Gastrocnemius medialis (tissue), 4 donors: ENCODE measurements around the gene CCDC40. TPM values are rescaled to one million over a fixed set of nuclear protein-coding genes. Genes with fewer than 3 reads are reported as not detected.

Experiments
- ATAC-seq, 2 donors: fragments of 150-250 bp; one replicate each; pipeline ENCODE4 v1.9.1; 2016
- DNase-seq, 2 donors: peaks; one replicate each; pipeline ENCODE4 v3.0.0-alpha.2; 2019
- H3K27ac ChIP-seq, 4 donors: fragments of 200-600 bp; sonication (generic); 1 replicate in 1 of 4; 2 replicates in 3 of 4; pipeline ENCODE4 v1.5.1; 2016 to 2018; ENCODE audit warnings: mild to moderate bottlenecking in 2 of 4, moderate library complexity in 1 of 4
- H3K27me3 ChIP-seq, 3 donors: fragments of 200-600 bp; sonication (generic) in 2 of 3; 1 replicate in 1 of 3; 2 replicates in 2 of 3; pipeline versions ENCODE4 v1.5.1 to v1.6.0; 2016 to 2019; ENCODE audit warnings: mild to moderate bottlenecking in 1 of 3, moderate library complexity in 1 of 3
- H3K36me3 ChIP-seq, 2 donors: fragments of 200-600 bp; sonication (generic) in 1 of 2; one replicate each; pipeline ENCODE4 v1.5.1; 2017 to 2018
- H3K4me1 ChIP-seq, 2 donors: fragments of 200-600 bp; sonication (generic) in 1 of 2; one replicate each; pipeline ENCODE4 v1.5.1; 2016 to 2017; ENCODE audit warnings: mild to moderate bottlenecking in 2 of 2
- H3K4me3 ChIP-seq, 4 donors: fragments of 200-600 bp; sonication (generic) in 3 of 4; 1 replicate in 1 of 4; 2 replicates in 3 of 4; pipeline ENCODE4 v1.5.1; 2016 to 2019; ENCODE audit warnings: mild to moderate bottlenecking in 2 of 4
- H3K9me3 ChIP-seq, 3 donors: fragments of 200-600 bp; sonication (generic) in 2 of 3; 1 replicate in 1 of 3; 2 replicates in 2 of 3; pipeline ENCODE4 v1.5.1; 2016 to 2019
- POLR2A ChIP-seq, 2 donors: fragments of 450-650 bp; IDR thresholded peaks; one replicate each; pipeline ENCODE4 v1.6.1; 2017; ENCODE audit warnings: antibody characterized with exemption in 2 of 2, mild to moderate bottlenecking in 2 of 2, moderate library complexity in 2 of 2
- in situ Hi-C, 4 donors: fragments of 200-750 bp; cut with MboI; loops; one replicate each; pipeline versions ENCODE4 v1.15.0 to v1.8.0; 2017; ENCODE audit warnings: low sequenced_read_pairs in 4 of 4
- intact Hi-C: fragments of 100-400 bp; cut with DNase I; formaldehyde crosslinking; loops from one replicate; pipeline ENCODE4 v1.15.1; 2023; ENCODE audit warnings: low total_unique reads
- total RNA-seq, 4 donors: library from RNA; depleted of rRNA; stranded (reverse); fragments of >200 nt; gene quantifications; one replicate each; pipeline versions ENCODE4 v1.1.0 to v1.2.3, GENCODE V29; 2016
- TF ChIP-seq, protein P1 (sequence below), 5 experiments: fragments of 450-650 bp in 3 of 5; fragments of 200-600 bp in 2 of 5; sonication (generic) in 2 of 5; IDR thresholded peaks in 4 of 5; conservative IDR thresholded peaks in 1 of 5; 1 replicate in 4 of 5; 2 replicates in 1 of 5; pipeline ENCODE4 v1.5.1; 2016 to 2019; ENCODE audit warnings: antibody characterized with exemption in 5 of 5, mild to moderate bottlenecking in 3 of 5, moderate library complexity in 3 of 5

Gene CCDC40
- total RNA-seq, 4 donors from 2014 or later: 0.18 to 2.1 (median 1.1) TPM

DNA sequence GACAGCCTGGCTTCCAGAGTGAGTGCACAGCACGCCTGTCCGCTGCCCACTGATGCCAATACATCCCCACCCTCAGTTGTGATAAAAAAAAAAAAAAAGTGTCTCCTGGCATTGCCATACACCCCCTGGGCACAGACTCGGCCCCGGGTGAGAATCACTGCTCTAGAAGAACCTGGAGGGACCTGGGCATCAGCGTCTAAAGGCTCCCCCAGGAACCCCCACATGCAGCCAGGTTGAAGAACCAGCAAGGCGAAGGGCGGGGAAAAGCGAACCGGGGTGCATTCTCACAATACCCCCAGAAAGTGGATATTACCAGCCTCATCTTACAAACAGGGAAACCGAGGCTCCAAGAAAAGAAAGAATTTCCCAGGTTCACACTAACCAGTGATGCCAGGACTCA, 28.5 kb upstream of the CCDC40 start:
- in situ Hi-C loops: no loop called here
- DNase-seq (no peak), ATAC-seq (no peak)
- no peak for TF ChIP-seq POLR2A (IDR thresholded peaks at IDR 0.05)
- TF ChIP-seq, protein P1, sequence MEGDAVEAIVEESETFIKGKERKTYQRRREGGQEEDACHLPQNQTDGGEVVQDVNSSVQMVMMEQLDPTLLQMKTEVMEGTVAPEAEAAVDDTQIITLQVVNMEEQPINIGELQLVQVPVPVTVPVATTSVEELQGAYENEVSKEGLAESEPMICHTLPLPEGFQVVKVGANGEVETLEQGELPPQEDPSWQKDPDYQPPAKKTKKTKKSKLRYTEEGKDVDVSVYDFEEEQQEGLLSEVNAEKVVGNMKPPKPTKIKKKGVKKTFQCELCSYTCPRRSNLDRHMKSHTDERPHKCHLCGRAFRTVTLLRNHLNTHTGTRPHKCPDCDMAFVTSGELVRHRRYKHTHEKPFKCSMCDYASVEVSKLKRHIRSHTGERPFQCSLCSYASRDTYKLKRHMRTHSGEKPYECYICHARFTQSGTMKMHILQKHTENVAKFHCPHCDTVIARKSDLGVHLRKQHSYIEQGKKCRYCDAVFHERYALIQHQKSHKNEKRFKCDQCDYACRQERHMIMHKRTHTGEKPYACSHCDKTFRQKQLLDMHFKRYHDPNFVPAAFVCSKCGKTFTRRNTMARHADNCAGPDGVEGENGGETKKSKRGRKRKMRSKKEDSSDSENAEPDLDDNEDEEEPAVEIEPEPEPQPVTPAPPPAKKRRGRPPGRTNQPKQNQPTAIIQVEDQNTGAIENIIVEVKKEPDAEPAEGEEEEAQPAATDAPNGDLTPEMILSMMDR (IDR thresholded peaks at IDR 0.05 in 4 of 5, conservative IDR thresholded peaks at IDR 0.05 in 1 of 5): no peak
- Histone ChIP-seq H3K4me1 (peaks cover 0 to 3% of the 10 kb centered on the region in 2 donors), H3K27me3 (no peaks in the 10 kb centered on the region), H3K36me3 (no peaks in the 10 kb centered on the region), H3K27ac (no peak overlapping the region), H3K9me3 (no peaks in the 10 kb centered on the region), H3K4me3 (no peak overlapping the region)
- intact Hi-C loops: loop anchor here (1.0 to 10.0 kb wide), 5 partner anchors 21 to 257 kb away; partner anchors contain the start of genes EIF4A3, RNF213 and TBC1D16

DNA sequence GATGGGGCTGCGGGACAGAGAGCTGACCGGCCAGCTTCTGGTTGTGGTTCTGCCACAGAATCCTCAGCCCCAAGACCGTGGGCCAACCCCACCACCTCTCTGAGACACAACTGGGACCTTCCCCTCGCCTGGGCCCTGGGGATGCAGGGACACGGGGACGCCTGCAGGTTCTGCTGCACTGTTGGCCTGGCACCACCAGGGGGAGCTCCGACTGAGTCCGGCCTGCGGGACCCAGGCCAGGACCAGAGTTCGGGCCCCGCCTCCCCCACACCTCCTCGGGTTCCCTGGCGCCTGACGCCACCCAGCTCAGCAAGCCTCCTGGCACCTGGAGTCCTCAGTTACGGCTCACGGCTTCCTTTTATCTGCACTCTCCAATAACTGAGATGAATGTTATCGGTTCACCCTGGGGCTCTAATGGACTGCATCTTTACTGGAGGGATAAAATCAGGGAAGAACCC, 28.0 kb upstream of the CCDC40 start:
- in situ Hi-C loops (no loop called here), intact Hi-C loops (loop anchor here (1.0 to 10.0 kb wide), 5 partner anchors 20 to 256 kb away; partner anchors contain the start of genes EIF4A3, RNF213 and TBC1D16)
- DNase-seq (peak; percentile 53 to 75), ATAC-seq (peak; percentile 73 to 84)
- no peak for TF ChIP-seq POLR2A (IDR thresholded peaks at IDR 0.05)
- TF ChIP-seq, protein P1 (IDR thresholded peaks at IDR 0.05 in 4 of 5, conservative IDR thresholded peaks at IDR 0.05 in 1 of 5): peak; percentile 78 to 95 (median 90)
- no peaks in the 10 kb centered on the region for H3K9me3 ChIP-seq
- no peaks in the 10 kb centered on the region for H3K36me3 ChIP-seq
- peaks cover 0 to 3% of the 10 kb centered on the region in 2 donors for H3K4me1 ChIP-seq
- no peak overlapping the region for H3K4me3 ChIP-seq
- H3K27ac ChIP-seq: peak overlapping the region in 2 of 4 donors; percentile 14 to 35
- no peaks in the 10 kb centered on the region for H3K27me3 ChIP-seq

DNA sequence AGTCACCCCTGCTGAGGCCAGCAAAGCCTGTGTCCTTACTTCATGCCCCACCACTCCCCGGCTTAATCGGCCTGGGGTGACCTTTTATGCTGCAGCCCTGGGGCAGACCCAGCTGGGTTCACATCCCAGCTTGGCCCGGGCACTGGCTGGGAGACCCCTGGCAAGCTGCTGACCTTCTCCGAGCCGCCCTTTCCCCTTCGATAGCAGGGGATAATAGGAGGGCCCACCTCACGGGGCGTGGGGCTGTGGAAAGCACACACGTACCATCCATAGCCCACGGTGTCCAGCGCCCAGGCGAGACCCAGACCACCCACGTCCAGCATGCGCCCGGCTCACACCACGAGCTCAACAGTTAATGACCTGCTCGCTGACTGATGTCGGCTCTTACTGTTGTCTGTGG, 27.6 kb upstream of the CCDC40 start:
- Histone ChIP-seq H3K4me3 (no peak overlapping the region), H3K9me3 (no peaks in the 10 kb centered on the region), H3K4me1 (peaks cover 0 to 3% of the 10 kb centered on the region in 2 donors), H3K36me3 (no peaks in the 10 kb centered on the region), H3K27ac (peak overlapping the region in 2 of 4 donors; percentile 14 to 35), H3K27me3 (no peaks in the 10 kb centered on the region)
- TF ChIP-seq POLR2A (IDR thresholded peaks at IDR 0.05): no peak
- TF ChIP-seq, protein P1 (IDR thresholded peaks at IDR 0.05 in 4 of 5, conservative IDR thresholded peaks at IDR 0.05 in 1 of 5): no peak
- intact Hi-C loops: loop anchor here (1.0 to 10.0 kb wide), 5 partner anchors 20 to 256 kb away; partner anchors contain the start of genes EIF4A3, RNF213 and TBC1D16
- in situ Hi-C loops: no loop called here
- DNase-seq (no peak), ATAC-seq (no peak)

DNA sequence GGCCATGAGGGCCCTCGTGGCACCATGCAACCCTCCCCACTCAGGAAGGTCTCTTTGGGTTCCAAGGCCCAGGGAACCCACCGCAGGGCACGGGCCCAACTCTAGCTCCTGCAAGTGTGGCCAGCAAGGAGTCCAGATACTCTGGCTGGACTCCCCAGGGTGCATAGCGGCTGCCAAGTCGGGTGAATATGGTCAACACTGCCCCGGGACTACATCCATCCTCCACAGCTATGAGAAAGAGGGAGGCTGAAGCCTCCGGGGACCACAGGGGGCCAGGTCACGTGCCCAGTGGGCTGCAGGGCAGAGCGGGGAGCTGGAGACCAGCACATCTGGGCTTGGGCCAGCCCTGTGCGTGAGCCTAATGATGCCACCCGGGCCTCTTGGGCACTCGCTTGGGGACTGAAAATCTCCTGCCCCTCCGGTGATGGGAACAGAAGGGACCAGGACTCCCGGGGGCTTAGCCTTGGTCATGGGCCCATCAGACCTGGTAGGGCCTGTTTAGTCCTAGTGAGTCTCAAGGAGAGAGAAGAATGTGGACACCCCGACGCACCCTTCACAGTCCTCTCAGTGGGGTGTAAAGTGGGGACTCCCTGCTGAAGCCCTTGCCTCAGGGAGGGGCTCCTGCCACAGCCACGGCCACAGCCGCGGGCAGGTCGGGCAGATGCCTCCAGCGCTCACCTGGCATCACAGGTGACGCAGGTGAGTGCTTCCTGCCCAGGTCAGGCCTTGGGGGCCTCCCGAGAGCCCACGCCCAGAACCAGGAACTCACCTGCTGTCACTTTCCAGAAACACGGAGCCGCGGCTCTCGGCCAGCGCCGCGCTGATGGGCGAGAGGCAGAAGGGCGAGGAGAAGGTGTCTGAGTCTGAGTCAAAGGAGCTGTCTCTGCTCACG, 26.8 kb upstream of the CCDC40 start:
- no peak for ATAC-seq
- H3K9me3 ChIP-seq: no peaks in the 10 kb centered on the region
- DNase-seq: no peak
- peaks cover 0 to 3% of the 10 kb centered on the region in 2 donors for H3K4me1 ChIP-seq
- H3K27ac ChIP-seq: no peak overlapping the region
- H3K4me3 ChIP-seq: no peak overlapping the region
- intact Hi-C loops: loop anchor here (2.0 to 10.0 kb wide), 4 partner anchors 19 to 255 kb away; partner anchors contain the start of genes EIF4A3 and RNF213
- TF ChIP-seq, protein P1 (IDR thresholded peaks at IDR 0.05 in 4 of 5, conservative IDR thresholded peaks at IDR 0.05 in 1 of 5): no peak
- H3K27me3 ChIP-seq: no peaks in the 10 kb centered on the region
- in situ Hi-C loops: no loop called here
- no peaks in the 10 kb centered on the region for H3K36me3 ChIP-seq
